Measurements from ENCODE around the gene GPRC5B.

DNA sequence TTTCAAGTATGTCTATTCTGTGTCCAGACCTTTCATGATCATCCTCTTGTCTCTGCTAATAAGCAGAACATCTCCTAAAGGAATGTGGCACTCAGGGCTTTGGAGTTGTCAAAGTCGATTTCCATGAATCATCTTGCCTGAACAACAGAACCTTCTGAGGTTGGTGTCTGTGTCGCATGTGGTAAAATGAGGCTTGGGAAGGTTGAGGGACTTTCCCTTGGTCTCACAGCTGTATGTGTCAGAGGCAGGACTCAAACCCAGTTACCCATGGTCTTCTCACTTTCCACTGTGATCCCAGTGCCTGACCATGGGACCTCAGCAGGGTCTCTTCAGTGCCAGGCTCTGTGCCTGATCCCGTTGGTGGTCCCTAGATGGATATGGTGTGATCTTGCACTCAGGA, 4.2 kb upstream of the GPRC5B start:
- TF ChIP-seq EZH2 (IDR thresholded peaks at IDR 0.05), result no peak
- TF ChIP-seq POLR2AphosphoS5 (IDR thresholded peaks at IDR 0.05; ENCODE audit: borderline replicate concordance, low read depth, low read length), result no peak
- no peak for TF ChIP-seq FOXP2 (optimal IDR thresholded peaks at IDR 0.05; ENCODE audit: control extremely low read depth, extremely low read length, insufficient read depth)

Measured in SK-N-MC (cell line).